Measurements from ENCODE around the gene USF1.

USF1 gene, protein sequence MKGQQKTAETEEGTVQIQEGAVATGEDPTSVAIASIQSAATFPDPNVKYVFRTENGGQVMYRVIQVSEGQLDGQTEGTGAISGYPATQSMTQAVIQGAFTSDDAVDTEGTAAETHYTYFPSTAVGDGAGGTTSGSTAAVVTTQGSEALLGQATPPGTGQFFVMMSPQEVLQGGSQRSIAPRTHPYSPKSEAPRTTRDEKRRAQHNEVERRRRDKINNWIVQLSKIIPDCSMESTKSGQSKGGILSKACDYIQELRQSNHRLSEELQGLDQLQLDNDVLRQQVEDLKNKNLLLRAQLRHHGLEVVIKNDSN

DNA sequence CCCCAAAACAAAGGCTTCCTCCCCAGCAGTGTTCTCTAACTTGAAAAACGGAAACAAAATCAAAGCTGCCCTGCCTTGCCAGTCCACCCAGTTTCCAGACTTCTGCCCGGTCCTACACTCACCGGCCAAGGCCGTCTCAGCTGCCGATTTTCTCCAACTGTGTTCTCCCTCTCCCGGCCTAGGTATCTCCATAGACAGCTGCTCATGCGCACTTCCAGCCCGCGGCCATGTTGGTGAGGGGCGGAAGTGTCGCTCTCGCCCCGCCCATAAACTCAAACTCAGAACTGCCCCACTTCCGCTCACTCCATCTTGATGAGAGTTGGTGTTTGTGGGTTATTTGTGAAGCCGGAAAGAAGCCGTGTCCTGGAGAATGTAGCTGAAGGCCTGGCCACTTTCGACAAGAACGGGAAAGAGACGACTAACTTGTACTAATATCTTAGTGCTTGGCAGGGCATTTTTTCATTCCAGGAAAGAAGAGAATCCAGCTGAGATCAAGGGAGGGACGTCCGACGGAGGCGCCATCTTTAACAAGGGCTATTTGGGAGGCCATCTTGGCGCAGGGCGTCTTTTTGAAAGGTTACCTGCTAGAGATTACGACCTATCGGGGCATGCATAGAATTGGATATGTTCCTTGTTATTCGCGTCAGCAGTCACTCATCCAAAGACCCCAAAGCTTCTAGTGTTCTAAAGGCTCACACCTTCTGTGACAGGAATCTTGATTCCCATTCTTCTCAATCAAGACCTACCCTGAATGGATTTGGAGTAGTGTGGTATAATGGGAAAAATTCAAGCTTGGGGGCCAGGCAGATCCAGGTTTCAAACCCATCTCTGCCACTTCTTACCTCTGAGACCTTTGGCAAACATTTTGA is at the start of gene USF1:
Gene USF1 (minus strand): TSS at position 242 of the 869 bp plus-strand sequence. CDS start 2,702 bp downstream, outside the sequence.
- DNase-seq, result peak; percentile 90

DNA sequence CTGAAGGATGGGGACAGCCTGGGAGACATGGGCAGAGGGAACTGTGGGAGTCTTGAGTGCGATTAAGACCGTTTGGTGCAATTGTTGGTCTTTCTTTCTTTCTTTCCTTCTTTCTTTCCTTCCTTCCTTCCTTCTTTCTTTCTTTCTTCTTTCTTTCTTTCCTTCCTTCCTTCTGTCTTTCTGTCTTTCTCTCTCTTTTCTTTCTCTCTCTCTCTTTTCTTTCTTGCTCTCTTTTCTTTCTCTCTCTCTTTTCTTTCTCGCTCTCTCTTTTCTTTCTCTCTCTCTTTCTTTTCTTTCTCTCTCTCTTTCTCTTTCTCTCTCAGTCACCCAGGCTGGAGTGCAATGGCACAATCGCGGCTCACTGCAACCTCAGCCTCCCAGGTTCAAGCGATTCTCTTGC is 49.5 kb upstream of the USF1 start:
- no peak for DNase-seq

DNA sequence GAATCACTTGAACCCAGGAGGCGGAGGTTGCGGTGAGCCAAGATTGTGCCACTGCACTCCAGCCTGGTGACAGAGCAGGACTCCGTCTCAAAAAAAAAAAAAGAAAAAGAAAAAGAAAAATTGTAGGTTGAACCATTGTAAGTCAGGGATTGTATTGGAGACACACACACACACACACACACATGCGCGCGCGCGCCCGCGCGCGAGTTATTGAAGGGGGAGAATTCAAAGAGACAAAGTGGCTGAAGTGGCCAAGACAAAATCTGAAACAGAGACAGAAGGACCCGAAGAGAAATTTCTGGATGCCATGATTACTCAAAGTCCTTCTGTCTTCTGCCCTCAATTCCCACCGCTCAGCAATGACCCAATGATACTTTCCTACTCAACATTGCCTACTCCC is 48.7 kb upstream of the USF1 start:
- no peak for DNase-seq

DNA sequence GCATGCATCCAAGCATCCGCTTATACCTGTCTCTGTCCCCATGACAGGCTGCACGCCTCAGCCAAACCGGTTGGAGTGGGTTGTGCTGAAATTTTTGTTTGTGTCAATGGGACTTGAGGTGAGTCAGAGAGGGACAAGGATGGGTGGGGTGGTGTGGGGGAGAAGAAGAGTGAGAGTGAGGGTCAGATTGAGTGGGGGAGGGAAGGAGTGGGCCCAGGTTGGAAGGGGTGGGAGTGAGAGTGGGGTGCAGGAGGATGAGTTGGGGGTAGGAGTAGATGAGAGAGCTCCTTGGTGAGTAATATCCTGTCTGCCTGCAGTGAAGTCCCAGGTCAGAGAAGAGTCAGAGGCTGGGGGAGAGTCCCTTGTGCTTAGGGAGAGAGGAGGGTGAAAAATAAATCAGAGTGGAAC is 46.8 kb upstream of the USF1 start:
- peak; percentile 55 for DNase-seq

DNA sequence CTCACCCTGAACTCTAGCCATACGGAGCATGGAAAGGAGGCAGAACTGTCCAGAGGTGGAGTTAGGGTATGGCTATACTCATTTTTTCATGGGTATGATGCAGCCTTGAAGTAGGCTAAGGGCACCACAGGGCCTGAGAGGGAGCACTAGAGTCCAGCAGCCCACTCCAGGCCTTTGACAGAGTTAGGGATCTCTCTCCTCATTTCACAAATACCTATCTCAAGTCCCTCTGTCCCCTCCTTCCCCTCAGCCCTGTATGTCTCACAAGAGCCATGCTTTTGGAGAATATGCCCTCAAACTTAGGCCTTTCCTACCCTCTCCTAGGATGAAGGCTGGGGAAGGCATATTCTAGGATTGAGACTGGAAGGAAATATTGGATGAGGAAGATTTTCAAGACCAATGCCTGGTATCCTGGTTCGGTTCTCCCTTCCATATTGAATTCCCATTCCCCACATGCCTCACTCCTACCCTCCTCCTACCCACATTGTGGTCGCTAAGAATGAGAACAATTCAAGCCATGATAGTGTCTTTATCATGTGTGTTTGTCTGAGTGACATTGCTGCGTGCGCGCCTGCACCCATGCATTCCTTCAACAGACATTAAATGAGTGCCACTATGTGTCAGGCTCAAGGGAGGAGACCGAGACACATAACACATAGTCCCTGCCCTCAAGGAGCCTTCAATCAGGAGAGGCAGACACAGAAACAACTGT is 46.2 kb upstream of the USF1 start:
- DNase-seq, result no peak

DNA sequence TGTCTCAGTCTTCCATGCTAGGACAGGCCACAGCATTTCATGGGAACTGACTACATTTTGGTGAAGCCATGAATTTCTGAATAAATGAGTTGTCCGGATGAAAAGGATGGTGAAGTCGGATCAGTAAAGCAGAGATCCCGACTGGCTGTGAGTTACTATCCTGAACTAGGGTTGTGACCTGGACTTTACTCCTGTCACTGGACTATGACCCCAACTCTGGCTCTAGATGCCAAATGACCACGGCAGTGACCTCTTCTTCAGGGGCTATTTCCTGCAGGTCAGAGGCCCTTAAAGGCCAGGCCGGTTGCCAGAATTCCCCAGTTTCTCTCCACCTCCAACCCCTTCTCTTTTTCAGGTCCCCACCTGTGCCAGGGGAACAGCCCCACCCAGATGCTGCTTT is 45.3 kb upstream of the USF1 start:
- no peak for DNase-seq

DNA sequence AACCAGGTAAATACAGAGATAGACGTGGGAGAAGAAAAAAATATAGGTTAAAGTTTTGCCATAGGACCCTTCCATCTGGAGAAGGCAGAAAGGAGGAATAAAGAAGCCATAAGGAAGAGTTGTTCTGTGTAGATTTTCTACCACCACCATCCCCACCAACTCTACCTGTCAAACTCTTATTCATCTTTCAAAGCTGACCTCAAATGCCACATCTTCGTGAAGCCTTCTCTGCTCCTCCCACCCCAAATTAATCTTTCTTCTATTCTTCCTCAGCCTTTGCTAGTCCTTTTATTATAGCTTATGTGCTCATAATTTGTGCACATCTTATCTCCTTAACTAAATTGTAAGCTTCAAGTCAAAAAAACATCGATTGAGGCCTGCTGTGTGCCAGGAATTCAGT is 44.8 kb upstream of the USF1 start:
- no peak for DNase-seq

DNA sequence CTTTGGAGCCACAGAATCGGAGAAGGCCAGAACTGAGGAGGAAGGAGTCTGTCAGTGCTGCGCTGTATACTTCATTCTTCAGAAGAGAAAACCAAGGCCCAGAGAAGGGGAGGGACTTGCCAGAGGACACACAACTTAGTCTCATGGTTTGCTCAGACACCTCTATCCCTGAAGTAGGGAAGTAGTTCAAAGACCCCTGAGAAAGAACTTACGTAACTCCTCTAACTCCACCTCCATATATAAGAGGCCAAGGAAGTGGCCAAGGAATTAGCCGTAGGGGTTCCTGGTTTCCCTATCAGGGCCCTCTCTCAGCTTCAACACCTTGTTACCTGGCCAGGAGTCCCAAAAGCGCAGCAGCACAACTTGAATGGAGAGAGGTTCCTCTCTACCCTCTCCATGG is 44.2 kb upstream of the USF1 start:
- no peak for DNase-seq

DNA sequence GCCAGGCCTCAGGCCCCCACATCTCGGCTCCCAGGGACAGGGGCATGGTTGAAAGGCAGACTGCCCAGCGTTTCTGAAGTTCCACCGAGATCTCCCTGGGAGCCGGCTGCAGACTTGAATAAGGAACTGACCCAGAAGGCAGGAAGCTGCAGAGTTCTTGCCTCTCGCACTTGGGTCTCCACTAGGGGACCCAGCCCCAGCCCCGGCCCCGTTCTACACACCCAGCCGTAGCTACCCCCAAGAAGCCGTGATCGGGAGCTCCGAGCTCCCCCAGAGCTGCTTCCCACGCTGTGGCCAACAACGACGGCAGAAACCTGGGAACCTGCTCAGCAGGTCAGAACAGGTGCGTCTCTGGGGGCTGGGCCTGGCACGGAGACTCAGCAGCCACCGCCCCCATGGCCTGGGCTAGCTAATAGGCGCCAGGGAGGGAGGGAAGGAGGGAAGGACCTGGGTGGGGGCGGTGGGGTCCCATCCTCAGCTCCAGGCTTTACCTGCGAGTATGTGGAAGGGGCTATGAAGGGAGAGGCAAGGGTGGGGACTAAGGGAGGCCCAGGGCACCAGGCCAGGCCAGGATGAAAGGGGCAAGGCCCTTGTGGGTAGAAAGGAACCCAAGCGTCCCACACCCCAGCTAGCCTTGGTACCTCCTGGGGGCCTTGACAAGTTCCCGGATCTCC is 43.6 kb upstream of the USF1 start, which contains the start of gene NECTIN4:
Gene NECTIN4 (minus strand): TSS at position 308 of the 674 bp plus-strand sequence. CDS start 262 bp downstream, at position 46.
- DNase-seq, result no peak

DNA sequence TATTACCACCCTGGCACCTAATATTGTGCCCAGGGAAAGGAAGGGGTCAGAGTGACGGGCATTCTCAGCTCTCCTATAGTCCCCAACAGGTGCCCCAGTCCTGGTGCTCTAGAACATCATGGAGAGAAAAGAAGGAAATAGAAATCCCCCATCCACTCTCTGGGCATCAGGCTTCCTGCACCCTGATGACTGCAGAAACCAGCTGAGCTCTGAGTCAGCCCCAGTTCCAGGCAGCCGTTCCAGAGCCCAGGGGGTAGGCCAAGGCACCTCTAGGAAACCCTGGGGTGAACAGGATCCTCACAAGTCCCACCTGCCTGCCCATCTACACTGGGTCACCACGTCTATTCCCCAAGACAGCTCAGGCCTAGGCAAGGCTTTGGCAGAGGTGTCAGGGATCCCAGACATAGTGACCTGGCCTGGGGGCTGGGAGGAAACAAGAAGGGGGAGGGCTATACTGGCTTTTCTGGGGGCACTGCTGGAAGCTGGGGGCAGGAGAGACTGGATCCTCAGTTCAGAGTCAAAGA is 42.9 kb upstream of the USF1 start:
- DNase-seq, result no peak

DNA sequence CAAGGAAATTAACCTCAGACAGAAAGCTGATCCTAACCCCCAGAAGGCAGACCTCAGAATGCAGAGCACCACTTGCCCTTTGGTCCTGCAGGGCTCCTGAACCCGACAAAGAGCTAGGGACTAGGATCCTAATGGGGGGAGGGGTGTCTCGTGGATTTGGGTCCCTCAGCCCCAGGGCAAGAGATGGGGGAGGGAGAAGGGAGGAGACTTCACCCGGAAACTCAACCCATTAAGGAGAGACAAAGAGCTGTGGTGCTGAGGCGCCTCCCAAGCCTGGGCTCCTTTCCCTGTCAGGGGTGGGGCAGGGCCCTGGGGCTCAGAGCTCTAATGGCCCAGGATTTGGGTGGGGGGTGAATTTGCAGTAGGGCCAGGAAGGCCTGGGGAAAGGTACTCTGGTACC is 40.7 kb upstream of the USF1 start:
- no peak for DNase-seq

DNA sequence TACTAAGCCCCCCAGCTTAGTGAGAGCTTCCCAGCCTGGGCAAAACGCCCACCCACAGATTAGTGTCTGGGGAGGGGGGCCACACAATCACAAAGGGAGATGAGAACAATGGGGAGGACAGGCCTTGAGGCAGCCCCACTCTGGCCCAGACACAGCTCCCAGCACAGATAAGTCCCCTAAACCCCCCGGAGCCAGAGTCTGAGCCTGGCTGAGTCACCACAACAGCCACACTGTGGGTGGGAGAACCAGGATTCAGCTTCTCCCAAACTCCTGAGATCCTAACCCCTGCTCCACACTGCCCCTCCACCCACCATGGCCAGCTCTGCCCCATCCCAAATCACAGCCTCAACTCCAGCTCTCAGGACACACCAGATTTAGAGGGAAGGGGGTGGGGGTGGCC is 39.4 kb upstream of the USF1 start:
- no peak for DNase-seq

DNA sequence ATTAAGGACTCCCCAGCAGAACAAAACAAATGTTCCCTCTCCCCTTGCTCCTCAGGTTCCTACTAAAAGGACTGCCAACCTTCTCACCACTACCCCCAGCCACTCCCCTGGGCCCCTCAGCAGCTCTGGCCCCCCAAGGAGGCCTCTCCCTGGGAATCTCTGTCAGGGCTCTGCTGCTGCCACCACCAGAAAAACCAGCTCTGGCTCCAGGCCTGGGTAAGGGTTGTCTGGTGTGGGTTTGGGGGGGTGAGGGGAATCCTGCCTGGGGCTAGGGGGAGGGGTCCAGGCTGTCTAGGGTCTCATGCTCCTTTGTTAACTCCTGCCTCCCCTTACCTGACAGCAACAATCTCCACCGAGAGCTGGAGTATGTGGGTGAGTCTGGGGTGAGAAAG is 38.8 kb upstream of the USF1 start:
- no peak for DNase-seq

DNA sequence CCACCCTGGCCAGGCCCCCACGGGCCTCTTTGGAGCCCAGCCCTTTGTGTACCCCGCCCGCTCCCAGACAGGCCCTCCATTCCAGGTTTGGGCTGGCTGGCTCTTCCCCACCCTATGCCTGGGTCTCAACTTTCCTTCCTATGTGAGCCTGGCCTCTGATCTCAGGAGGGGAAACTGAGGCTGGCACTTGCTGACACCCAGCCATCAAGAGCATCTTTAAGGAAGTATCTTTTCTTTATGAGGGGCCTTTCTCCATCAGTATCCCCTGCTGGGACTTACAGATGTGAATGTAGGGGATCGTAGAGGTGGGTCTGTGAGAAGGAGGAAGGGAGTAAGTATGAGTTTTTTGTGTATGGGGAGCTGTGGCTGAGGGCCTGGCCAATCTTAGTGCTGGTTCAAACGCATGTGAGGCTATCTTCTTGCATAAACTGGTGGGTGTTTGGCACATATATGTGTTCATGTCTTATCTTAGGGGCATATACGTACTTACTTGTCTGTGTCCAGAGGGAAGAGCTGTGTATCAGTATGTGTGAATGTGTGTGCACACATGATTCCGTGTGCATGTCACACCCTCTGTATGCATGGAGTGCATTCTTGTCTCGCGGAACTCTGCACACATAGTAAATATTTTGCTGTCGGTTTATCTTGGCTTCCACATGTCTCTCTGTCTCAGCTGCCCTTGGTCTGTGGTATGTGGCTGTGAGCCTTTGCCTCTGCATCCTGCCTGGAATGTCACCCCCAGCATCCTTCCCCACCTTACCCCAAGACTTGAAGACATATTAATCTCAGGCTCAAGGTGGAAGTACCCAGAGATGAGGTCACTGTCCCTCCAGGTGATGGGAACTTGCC is 38.2 kb upstream of the USF1 start:
- DNase-seq, result no peak

DNA sequence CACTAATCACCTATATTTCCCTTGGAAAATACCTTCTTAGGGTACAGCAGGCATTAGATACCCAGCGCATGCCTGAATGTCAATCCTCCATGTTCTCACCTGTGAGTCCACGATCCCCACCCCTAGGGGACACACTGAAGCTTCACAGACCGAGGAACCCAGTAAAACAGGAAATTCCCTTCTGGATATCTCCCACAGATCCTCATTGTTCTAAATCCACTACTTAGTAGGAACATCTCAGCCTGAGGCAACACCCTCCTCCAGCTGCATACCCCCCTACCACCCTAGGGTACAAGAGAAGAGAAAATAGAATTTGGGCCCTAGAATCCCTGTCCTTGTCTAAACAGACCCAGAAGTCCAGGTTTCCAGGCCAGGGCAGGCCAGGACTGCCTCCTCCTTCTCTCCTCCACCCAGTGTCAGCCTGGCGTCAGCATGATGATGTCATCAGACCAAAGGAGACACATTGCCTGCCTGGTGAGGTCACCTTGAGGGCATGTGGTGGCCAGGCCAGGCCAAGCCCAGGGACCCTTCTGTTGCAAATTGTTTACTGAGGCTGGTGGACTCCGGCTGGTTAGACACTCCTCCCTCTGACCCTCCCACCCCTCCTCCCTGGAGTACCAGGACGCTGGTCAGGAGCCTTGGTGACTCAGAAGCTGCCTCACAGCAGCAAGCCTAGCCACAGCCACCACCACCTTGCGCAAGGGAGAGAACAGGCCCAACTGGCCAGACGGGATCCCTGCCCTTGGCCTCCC is 37.4 kb upstream of the USF1 start:
- DNase-seq, result no peak

DNA sequence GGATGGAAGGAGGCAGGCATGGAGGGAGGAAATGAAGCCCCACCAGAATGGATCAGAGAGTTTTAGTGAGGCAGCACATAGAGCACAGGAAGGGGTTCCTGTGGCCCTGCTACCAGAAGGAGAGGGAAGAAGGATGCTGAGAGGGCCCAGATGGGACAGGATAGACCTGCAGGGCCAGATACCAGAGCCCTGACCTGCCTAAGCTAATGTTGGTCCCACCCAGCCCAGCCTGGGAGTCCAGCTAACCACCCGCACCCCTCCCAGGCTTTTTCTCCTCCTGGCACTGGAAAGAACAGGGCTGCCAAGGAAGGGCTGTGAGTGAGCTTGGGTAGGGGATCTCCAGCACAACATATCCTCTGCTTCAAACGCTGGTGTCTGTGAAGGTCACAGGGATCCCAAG is 36.7 kb upstream of the USF1 start:
- DNase-seq, result no peak

DNA sequence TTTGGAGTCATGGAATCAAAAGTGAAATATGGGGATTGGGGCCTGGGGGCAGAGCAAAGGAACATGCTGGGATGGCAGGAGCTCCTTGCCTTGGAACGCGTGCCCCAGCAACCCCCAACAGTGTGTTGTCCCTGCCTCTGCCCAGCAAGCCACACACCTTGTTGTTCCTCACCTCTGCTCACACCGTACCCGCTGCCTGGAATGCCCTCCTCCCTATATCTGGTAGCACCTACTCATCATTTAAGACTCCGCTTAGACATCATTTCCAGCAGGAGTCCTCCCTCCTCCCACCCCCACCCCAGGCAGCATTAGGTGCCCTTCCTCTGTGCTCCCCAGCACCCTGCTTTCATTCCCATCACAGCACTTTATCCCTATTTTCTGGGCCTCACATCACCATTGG is 35.7 kb upstream of the USF1 start:
- DNase-seq, result no peak

DNA sequence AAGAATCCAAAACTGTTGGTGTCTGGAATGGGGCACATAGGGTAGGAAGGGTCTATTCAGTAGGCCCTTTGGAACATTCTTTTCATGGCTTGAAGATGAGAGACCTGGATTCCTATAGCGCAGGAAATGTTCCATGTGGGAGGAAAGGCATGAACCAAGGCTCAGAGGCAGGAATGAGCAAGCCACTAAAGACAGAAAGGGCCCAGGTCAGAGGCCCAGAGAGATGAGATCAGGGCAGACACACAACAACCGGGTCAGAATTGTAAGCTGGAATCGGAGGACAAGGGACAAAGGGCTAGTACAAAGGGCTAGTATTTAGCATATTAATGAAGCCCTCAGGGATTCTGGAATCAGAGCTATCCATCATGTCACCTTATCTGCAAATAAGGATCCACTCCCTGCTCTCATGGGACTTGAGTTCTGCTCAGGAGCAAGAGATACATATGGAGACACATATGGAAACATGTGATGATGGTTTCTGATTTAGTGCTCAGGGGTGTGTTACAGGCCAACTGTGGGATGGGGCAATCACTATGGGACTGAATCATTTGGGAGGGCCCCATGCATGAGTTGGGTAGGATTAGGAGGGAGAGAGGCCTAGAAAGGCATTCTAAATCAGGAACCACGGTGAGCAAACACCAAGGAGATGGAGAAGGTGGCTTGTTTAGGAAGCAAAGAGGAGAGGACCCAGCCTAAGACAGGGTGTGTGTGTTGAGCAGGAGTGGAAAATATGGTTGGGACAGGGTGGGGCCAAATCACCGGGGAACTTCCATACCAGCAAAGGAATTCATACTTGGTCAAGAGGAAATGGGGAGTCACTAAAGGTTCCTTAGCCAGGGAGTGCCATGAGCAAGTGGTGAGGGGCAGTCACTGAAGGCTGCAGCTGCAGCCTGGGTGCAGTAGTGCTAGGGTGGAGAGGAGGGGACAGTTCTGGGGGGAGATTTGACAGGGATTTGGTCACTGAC is 34.9 kb upstream of the USF1 start:
- DNase-seq, result no peak

DNA sequence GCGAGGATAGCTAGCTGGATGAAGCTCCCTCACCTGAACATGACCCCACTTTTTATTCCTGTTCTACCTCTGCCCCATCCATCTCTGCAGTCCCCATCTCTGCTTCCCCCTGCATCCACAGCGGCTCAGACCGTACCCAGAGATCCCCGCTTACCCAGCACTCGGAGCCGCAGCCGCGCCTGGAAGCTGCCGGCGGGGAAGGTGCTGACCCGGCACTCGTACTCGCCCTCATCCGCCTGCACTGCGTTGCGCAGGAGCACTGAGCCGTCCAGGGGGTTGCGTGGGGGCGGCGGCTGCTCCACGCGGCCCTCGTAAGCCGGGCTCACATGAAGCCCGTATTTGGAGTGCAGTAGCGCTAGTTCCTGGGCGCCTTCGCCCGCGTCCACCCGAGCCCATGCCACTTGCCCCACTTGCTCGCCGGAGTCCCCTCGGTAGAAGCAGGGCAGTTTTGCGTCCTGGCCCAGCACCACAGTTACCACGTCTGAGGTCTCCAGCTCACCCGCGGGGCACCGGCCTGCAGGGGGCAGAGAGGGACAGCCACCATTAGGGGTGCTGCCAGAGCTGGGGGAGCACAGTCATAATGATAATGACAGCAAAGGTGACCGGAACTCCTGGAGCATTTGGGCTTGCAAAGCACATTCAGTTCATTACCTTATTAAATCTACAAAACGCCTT is 33.8 kb upstream of the USF1 start:
- DNase-seq, result no peak
